ENCODE results near the gene NTMT2.

Gene NTMT2

DNA sequence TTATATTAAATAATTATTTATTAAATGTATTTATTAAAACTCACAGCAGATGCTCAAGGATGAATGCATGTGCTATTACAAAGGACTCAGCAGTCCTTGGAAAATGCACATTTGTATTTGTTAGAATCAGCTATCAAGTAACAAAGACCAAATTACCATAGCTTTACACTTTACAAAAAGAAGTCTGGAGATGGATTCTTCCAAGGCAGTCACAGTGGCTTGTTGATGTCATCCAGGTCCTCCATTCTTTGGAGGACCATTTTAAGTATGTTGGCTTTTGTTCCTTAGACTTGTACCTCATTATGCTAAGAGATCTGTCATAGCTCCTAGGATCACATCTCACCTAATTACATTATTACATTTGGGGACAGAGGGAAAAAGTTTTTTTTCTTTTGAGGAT is 63.4 kb downstream of the NTMT2 start:
- no peak for DNase-seq (ENCODE audit: low read depth in 2 of 2)

DNA sequence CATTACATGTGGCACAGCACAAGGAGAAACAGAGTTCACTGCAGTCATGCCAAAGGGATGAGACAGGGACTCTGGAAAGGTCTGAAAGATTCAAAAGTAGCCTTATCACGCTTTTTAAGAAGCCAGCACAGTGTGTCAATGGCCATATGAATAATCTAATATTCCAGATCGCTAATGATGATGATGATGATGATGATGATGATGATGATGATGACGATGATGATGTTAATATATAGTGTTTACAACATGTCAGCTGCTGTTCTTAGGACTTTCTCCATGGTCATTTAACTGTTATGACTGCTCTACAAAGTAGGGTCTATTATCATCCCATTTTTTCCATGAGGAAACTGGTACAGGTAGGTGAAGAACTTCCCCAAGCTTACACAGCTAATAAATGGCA is 64.4 kb downstream of the NTMT2 start:
- no peak for DNase-seq (ENCODE audit: low read depth in 2 of 2)

DNA sequence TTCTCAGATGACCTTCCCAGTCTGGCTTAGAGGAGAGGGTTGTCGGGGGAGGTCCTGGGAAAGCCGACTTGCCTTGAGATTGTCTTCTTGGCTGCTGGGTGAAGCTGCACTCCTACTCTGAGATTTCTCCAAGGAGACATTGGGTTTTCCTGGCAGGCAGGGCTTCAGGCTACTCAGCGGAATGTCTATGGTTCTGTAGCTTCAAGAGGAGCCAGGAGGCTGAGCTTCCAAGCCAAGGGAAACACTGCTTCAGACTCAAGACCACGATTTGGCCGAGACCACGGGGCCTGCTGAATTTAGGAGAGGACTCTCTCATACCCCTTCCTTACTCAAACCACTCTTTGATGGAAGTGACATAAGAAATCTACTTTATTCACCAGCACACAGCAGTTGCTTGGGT is 67.8 kb downstream of the NTMT2 start:
- DNase-seq (ENCODE audit: low read depth in 2 of 2), result no peak

DNA sequence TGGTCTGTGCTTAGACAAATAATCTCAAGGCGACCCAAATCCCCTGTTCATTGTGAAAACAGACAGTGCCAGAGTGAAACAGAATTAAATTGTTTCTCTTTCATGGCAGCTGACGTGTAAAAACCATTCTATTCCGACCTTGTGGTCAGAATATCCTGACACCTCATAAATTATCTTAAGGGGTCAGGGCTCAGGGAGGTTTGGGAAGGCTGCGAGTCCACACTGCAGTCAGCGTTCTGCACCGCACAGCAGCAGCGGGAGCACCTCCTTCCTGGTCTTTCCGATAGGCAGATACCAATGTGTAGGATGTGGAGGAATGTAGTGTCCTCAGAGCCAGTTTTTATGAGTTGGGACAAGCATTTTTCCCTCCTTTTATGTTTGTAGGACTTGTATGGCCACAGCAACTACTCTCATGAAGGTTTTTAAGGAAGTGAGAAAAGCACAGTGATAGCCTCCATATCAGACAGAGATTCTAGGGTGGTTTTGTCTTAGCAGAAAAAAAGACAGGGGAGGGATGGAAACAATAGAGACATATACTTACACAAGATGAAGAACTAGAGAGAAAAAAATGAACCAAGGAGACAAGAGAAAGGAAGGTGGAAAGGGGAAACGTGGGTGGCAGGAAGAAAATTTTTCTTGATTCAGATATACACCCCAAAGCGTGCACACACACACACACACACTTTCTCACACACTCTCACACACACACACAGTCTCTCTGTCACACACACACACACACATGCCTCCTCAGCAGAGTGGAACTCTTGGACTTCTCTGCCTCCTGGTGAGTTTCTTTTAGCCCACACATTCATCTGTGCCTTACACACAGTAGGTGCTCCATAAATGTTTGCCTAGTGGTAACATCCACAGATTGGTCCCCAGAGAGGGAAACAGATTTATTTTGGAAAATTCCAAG is 68.6 kb downstream of the NTMT2 start:
- no peak for DNase-seq (ENCODE audit: low read depth in 2 of 2)

DNA sequence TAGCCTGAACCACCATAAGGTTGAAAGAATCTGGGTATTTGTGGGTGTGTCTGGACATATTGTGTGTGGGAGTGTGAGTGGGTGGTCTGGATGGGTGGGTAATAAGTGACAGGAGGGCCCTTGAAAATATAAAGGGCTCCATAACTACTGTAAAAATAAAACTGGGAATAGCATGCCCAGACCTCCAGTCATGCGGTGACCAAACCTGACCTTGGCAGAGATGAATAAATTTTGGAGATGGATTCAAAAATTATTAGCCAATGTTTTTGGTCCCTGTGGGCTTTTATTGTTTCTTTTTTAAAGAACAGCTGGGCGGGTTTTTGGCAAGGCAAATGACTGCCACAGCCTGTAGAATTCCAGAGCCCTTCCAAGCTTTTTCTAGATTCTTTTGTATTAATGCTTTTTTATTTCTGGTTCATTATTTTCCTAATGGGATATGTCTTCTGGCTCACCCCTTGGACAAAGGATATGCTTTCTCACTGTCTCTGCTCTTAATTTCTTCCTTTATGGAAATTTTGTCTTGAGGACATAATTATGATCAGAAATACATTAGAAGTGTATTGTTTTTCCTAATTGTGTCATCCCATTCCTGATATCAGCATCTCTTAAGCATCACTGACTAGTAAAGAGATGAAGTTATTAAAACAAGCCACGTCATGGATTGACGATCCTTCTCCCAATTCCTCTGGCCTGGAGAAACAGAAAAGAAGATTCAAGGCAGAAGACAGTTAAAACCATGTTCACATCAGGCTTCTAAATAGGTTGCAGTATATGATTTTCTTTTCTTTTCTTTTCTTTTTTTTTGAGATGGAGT is 69.5 kb downstream of the NTMT2 start:
- no peak for DNase-seq (ENCODE audit: low read depth in 2 of 2)

DNA sequence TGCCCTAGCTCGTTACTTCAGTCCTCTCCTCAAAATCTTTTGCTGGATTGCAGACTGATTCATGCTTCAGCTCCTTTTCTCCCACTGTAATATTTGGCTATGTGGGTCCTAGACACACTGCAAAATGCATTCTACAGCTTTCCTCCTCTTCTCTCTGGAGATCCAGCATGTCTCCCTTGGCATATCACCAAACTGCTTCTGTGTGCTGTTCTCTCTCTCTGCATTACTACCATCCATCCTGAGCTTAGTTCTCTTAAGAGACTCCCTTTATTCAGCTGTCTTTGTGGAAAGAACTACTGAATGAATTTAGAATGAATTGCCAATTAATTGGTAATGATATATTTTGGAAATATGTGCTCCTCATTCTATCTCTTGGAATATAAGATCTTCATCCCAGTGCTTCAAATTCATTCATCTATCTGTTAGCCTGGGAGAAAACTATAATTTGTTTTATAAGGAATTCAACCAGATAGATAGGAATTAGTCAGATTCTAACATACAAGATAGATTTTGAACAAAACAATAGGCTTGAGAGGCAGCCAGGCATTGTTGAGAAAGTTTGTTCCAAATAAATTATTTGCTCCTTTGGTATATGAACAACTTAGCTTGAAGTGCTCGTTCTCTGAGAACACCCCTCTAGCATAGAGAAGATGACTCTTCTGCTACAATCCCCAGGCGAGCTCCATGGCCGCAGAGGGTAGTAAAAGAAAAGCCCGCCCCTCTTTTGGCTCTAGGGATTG is 71.9 kb downstream of the NTMT2 start:
- DNase-seq (ENCODE audit: low read depth in 2 of 2), result no peak

DNA sequence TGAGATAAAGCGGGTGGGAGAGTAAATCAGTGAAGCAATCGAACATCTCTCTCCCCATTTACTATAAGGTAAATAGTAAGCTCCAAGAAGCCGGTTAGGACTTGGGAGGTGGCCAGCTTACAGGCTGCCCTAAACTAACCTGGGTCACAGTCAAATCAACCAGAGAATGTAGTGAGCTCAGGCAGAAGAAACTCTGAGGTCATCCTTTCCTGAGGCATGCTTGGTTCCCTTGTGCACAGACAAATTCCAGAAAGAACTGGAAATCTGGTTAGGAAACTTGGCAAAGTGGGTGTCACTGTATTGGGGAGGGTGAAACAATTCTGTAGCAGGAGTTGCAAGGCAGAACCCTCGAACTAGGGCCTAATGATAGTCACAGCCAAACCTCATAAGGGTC is 72.5 kb downstream of the NTMT2 start:
- no peak for DNase-seq (ENCODE audit: low read depth in 2 of 2)

Measured in stimulated activated CD4-positive, alpha-beta T cell treated with anti-CD3 and anti-CD28 coated beads, Interleukin-1b, Interleukin-23, amount 100 ng/mL, for 4 hours (primary cell).